Natural killer cell treated with Interleukin-12 subunit alpha and Interleukin-12 subunit beta and Interleukin-15 and Interleukin-18, amount 100 ng/mL, for 72 hours (primary cell): Measurements from ENCODE around the gene SH3PXD2B. TPM values are rescaled to one million over a fixed set of nuclear protein-coding genes. Genes with fewer than 3 reads are reported as not detected.
A peak's percentile ranks its signal among the peaks of the same experiment; 100 is the strongest.

Experiments used
- ATAC-seq, 2 donors: fragments of 150-1000 bp; cut with Tn5 transposase in 1 of 2; sonication (Bioruptor Pico), chemical (Tn5 transposase) in 1 of 2; 2 replicates each; pipeline ENCODE4 v1.10.0; 2021
- DNase-seq: peaks from one replicate; pipeline ENCODE4 v3.0.0; 2022; ENCODE audit warnings: low spot score
- H3K27ac Mint-ChIP-seq, 2 donors: 1 replicate in 1 of 2; 2 replicates in 1 of 2; pipeline ENCODE4 v1.8.0; 2022; ENCODE audit warnings: mixed read lengths in 2 of 2, mild to moderate bottlenecking in 1 of 2, moderate library complexity in 1 of 2
- H3K27me3 Mint-ChIP-seq, 2 donors: 1 replicate in 1 of 2; 2 replicates in 1 of 2; pipeline ENCODE4 v1.8.0; 2022; ENCODE audit warnings: mixed read lengths in 2 of 2
- H3K36me3 Mint-ChIP-seq: one replicate; pipeline ENCODE4 v1.8.0; 2022; ENCODE audit warnings: mixed read lengths
- H3K4me1 Mint-ChIP-seq, 2 donors: 1 replicate in 1 of 2; 2 replicates in 1 of 2; pipeline ENCODE4 v1.8.0; 2022; ENCODE audit warnings: low read depth in 2 of 2, mixed read lengths in 2 of 2, mild to moderate bottlenecking in 1 of 2
- H3K4me3 Mint-ChIP-seq: one replicate; pipeline ENCODE4 v1.8.0; 2022; ENCODE audit warnings: mixed read lengths
- H3K9me3 Mint-ChIP-seq: 2 replicates; pipeline ENCODE4 v1.8.0; 2022; ENCODE audit warnings: mixed read lengths
- total RNA-seq, 2 donors: library from RNA; stranded (reverse); gene quantifications; one replicate each; pipeline ENCODE4 v1.2.3, GENCODE V29; 2022

The SH3PXD2B gene
- total RNA-seq, 2 donors from 2014 or later = 0.08 to 0.33 TPM

- ATAC-seq (no peak), DNase-seq (no peak)
- Mint-ChIP-seq H3K9me3 (peaks cover 3% of the 10 kb centered on the region), H3K27me3 (peaks cover 22 to 66% of the 10 kb centered on the region in 2 donors), H3K27ac (no peak overlapping the region), H3K36me3 (peaks cover 19% of the 10 kb centered on the region), H3K4me1 (peaks cover 6% of the 10 kb centered on the region in 2 donors), H3K4me3 (no peak overlapping the region)
These were observed 58.8 kb downstream of the SH3PXD2B start for GRCh38 chr5:172395483-172395882.

DNA sequence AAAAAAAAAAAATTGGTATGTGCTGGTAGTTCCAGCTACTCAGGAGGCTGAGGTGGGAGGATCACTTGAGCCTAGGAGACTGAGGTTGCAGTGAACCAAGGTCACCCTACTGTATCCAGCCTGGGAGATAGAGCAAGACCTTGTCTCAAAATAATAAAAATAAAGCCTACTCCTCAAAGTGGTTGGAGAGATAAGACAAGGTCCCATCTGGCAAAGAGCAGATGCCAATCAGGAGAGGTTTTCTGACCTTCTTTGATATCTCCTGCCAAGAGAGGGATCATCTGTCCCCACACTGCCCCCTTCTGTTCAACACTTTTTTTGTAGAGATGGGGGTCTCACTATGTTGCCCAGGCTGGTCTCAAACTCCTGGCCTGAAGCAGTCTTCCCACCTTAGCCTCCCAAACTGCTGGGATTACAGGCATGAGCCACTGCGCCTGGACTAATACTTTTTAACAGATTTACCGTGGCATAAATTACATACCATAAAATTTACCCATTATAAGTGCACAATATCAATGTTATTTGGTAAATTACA is 64.7 kb downstream of the SH3PXD2B start:
- ATAC-seq (no peak), DNase-seq (no peak)
- H3K27ac Mint-ChIP-seq = no peak overlapping the region
- H3K27me3 Mint-ChIP-seq = peaks cover 19 to 43% of the 10 kb centered on the region in 2 donors
- no peaks in the 10 kb centered on the region for H3K36me3 Mint-ChIP-seq
- H3K9me3 Mint-ChIP-seq = no peaks in the 10 kb centered on the region
- H3K4me1 Mint-ChIP-seq = no peaks in the 10 kb centered on the region
- no peak overlapping the region for H3K4me3 Mint-ChIP-seq

DNA sequence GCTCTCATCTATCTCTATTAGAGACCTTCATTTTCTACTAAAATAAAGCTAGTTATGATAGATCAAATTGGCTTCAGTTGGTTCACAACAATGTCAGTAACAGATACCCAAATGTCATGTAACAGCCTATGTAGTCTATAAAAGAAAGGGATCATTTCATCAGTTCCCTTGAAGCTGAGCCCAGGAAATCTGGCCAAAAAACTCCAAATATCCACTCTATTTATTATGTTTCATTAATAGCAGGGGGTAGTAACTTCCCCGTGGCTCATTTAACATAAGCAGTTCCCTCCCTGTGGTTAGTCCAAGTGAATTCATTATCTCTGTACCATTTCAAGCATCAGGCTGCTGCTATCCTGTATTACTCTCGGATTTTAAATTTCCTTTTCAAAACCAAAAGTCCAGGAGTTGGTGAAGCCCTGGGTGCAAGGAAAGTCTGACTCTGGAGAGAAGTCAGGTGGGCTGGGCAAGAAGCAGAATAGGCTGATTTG is 66.0 kb downstream of the SH3PXD2B start:
- peaks cover 10 to 30% of the 10 kb centered on the region in 2 donors for H3K27me3 Mint-ChIP-seq
- H3K4me3 Mint-ChIP-seq = no peak overlapping the region

DNA sequence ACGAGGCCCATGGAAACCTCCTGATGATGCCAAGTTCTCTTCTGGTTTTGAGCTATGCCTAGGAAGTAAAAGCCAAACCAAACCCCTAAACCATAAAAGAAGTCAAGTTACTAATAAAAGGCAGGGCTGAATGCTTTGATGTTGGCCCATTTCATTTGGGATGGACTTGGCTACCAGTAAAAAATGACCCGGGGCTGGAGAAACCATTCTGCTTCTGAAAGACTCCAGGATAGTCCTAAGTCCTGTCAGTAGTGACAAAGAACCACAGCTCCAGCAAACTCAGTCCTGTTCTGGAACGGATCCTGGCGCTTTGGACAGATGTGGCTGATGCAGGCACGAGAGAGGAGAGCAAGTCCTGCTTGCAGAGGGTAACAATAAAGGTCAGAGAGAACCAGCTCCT is 68.6 kb downstream of the SH3PXD2B start:
- Mint-ChIP-seq H3K27me3 (peaks cover 7 to 10% of the 10 kb centered on the region in 2 donors), H3K4me3 (no peak overlapping the region), H3K4me1 (no peaks in the 10 kb centered on the region), H3K27ac (no peak overlapping the region), H3K9me3 (no peaks in the 10 kb centered on the region), H3K36me3 (no peaks in the 10 kb centered on the region)
- ATAC-seq (no peak), DNase-seq (no peak)

More for the DNA sequence above, 66.0 kb downstream of the SH3PXD2B start:
- Mint-ChIP-seq H3K27ac (no peak overlapping the region), H3K4me1 (no peaks in the 10 kb centered on the region), H3K36me3 (no peaks in the 10 kb centered on the region), H3K9me3 (no peaks in the 10 kb centered on the region)
- DNase-seq (no peak), ATAC-seq (no peak)

GRCh38 chr5:172385010-172385563 is 69.2 kb downstream of the SH3PXD2B start:
- DNase-seq (no peak), ATAC-seq (no peak)
- H3K36me3 Mint-ChIP-seq = no peaks in the 10 kb centered on the region
- no peaks in the 10 kb centered on the region for H3K4me1 Mint-ChIP-seq
- no peak overlapping the region for H3K27ac Mint-ChIP-seq
- H3K9me3 Mint-ChIP-seq = no peaks in the 10 kb centered on the region
- no peak overlapping the region for H3K4me3 Mint-ChIP-seq
- peaks cover 4 to 6% of the 10 kb centered on the region in 2 donors for H3K27me3 Mint-ChIP-seq

- Mint-ChIP-seq H3K9me3 (no peaks in the 10 kb centered on the region), H3K36me3 (no peaks in the 10 kb centered on the region), H3K4me3 (no peak overlapping the region), H3K27me3 (peaks cover 0 to 5% of the 10 kb centered on the region in 2 donors), H3K4me1 (no peaks in the 10 kb centered on the region), H3K27ac (no peak overlapping the region)
- no peak for DNase-seq
- ATAC-seq = no peak
These were observed 71.0 kb downstream of the SH3PXD2B start for GRCh38 chr5:172383191-172383802.

GRCh38 chr5:172380987-172381643 is 73.2 kb downstream of the SH3PXD2B start:
- no peak overlapping the region for H3K4me3 Mint-ChIP-seq
- H3K9me3 Mint-ChIP-seq = no peaks in the 10 kb centered on the region
- peaks cover 0 to 8% of the 10 kb centered on the region in 2 donors for H3K27me3 Mint-ChIP-seq

GRCh38 chr5:172380301-172380986 is 73.9 kb downstream of the SH3PXD2B start:
- DNase-seq = no peak
- ATAC-seq = no peak
- no peaks in the 10 kb centered on the region for H3K9me3 Mint-ChIP-seq

More at GRCh38 chr5:172380987-172381643, 73.2 kb downstream of the SH3PXD2B start:
- peaks cover 0 to 5% of the 10 kb centered on the region in 2 donors for H3K4me1 Mint-ChIP-seq
- ATAC-seq (no peak), DNase-seq (no peak)
- H3K27ac Mint-ChIP-seq = no peak overlapping the region
- H3K36me3 Mint-ChIP-seq = no peaks in the 10 kb centered on the region

DNA sequence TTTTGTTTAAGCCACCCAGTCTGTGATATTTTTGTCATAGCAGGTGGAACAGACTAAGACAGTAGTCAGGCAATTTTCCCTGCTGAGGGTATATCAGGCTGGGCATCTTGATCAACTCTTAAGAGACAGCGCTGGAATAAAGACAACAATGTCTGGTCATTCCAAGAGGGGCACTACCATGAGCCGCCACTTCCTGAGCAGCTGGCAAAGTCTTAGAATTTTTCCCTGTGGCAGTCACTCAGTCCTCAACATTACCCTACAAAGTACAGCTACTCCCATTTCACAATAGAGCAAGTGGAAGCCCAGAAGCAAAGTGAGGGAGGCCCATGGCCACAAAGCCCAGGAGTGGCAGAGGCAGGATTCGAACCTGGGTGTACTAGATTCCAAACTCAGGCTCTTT is 74.8 kb downstream of the SH3PXD2B start:
- Mint-ChIP-seq H3K4me1 (peaks cover 0 to 5% of the 10 kb centered on the region in 2 donors), H3K36me3 (no peaks in the 10 kb centered on the region), H3K4me3 (no peak overlapping the region), H3K27me3 (peaks cover 0 to 6% of the 10 kb centered on the region in 2 donors), H3K27ac (no peak overlapping the region), H3K9me3 (no peaks in the 10 kb centered on the region)
- no peak for DNase-seq
- no peak for ATAC-seq

More at GRCh38 chr5:172380301-172380986, 73.9 kb downstream of the SH3PXD2B start:
- Mint-ChIP-seq H3K4me3 (no peak overlapping the region), H3K4me1 (peaks cover 0 to 5% of the 10 kb centered on the region in 2 donors), H3K27ac (no peak overlapping the region), H3K36me3 (no peaks in the 10 kb centered on the region), H3K27me3 (peaks cover 0 to 8% of the 10 kb centered on the region in 2 donors)

- Mint-ChIP-seq H3K4me3 (no peak overlapping the region), H3K27ac (no peak overlapping the region), H3K4me1 (peaks cover 0 to 5% of the 10 kb centered on the region in 2 donors), H3K27me3 (peaks cover 0 to 9% of the 10 kb centered on the region in 2 donors), H3K9me3 (no peaks in the 10 kb centered on the region), H3K36me3 (no peaks in the 10 kb centered on the region)
- ATAC-seq (peak; percentile 35 to 62), DNase-seq (no peak)
These were observed 76.5 kb downstream of the SH3PXD2B start for GRCh38 chr5:172377856-172378255.

DNA sequence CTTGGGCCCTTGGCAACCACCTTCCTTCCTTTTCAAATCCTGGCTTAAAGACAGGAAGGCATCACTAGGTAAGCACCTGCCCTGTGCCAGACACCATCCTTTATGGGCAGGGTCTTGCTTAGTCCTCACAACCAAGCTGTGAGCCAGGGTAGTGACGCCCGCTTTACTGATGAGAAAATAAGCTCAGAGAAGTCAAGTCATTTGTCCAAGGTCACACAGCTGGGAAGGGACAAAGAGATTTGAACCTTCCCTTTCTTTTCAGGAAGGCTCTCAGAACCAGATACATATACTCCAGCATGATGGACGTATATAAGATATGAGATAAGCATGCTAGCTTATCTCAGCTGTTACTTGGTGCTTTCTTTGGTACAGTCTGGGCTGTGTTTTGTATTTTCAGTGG is 76.9 kb downstream of the SH3PXD2B start:
- peaks cover 0 to 5% of the 10 kb centered on the region in 2 donors for H3K4me1 Mint-ChIP-seq
- H3K36me3 Mint-ChIP-seq = no peaks in the 10 kb centered on the region
- no peak overlapping the region for H3K27ac Mint-ChIP-seq
- ATAC-seq = no peak
- H3K27me3 Mint-ChIP-seq = peaks cover 0 to 9% of the 10 kb centered on the region in 2 donors
- H3K4me3 Mint-ChIP-seq = no peak overlapping the region
- DNase-seq = no peak
- H3K9me3 Mint-ChIP-seq = no peaks in the 10 kb centered on the region

GRCh38 chr5:172374783-172375182 is 79.5 kb downstream of the SH3PXD2B start:
- Mint-ChIP-seq H3K9me3 (peaks cover 7% of the 10 kb centered on the region), H3K4me3 (no peak overlapping the region), H3K27ac (no peak overlapping the region), H3K4me1 (peaks cover 0 to 5% of the 10 kb centered on the region in 2 donors), H3K36me3 (peaks cover 12% of the 10 kb centered on the region), H3K27me3 (peaks cover 0 to 11% of the 10 kb centered on the region in 2 donors)
- ATAC-seq (no peak), DNase-seq (no peak)

DNA sequence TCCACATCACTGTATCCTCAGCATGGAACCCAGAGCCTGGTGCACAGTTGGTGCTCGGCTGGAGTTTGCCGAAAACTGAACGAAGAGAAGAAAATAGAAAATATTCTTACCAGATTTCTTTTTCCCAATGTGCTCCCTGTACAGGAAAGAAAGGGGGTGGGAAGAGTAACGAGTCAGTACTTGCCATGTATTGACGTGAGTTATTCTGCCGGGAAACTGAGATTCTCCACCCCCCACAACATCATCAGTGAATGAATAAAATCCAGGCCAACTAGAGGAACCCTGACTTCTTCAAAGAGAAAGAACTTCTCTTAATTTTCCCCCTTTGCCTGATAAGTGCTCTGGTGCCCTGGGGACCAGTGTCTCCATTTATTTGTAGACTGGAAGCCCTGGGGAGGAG is 80.6 kb downstream of the SH3PXD2B start:
- no peak overlapping the region for H3K4me3 Mint-ChIP-seq
- H3K36me3 Mint-ChIP-seq = peaks cover 12% of the 10 kb centered on the region
- peaks cover 0 to 5% of the 10 kb centered on the region in 2 donors for H3K4me1 Mint-ChIP-seq
- peaks cover 7% of the 10 kb centered on the region for H3K9me3 Mint-ChIP-seq
- H3K27ac Mint-ChIP-seq = no peak overlapping the region
- ATAC-seq (no peak), DNase-seq (no peak)
- peaks cover 0 to 11% of the 10 kb centered on the region in 2 donors for H3K27me3 Mint-ChIP-seq
